ENCODE measurements around the gene HDGFL1. TPM values are rescaled to one million over a fixed set of nuclear protein-coding genes. Genes with fewer than 3 reads are reported as not detected.

HDGFL1 gene
- total and polyA plus RNA-seq, 9 donors, result 0.05 TPM; not detected in 8

DNA sequence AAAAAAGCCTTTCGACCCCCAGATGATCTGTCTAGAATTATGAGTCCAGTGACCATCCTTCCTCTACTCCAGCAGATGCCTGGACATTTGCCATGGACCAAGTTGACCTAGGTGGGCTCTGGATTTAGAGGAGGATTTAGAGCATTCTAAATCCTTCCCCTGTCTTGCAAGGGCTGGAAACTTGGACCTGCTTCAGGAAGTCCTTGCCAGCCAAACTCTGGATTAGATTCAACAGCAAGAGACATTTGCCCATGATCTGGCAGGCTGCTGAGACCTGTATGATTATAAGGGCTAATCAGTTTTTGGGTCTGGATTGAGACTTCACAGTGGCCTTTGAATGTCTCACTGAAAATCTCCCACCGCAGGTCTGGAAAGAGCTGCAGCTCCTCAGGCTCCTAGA, 13.1 kb upstream of the HDGFL1 start:
- H3K4me3 ChIP-seq (ENCODE audit: low read length), result no peak overlapping the region
- no peak overlapping the region for H3K27ac ChIP-seq (ENCODE audit: low read length)
- DNase-seq, result peak; percentile 12
- no CpG with 5 or more reads among the region's 2 CpGs for WGBS (ENCODE audit: insufficient coverage)
- no peaks in the 10 kb centered on the region for H3K27me3 ChIP-seq (ENCODE audit: control insufficient read depth, insufficient read depth, low read length)
- no peaks in the 10 kb centered on the region for H3K36me3 ChIP-seq (ENCODE audit: control insufficient read depth, insufficient read depth, low read length)
- H3K4me1 ChIP-seq (ENCODE audit: control insufficient read depth, insufficient read depth, low read length), result no peaks in the 10 kb centered on the region
- H3K9me3 ChIP-seq (replicated peaks; ENCODE audit: control insufficient read depth, low read depth, low read length), result no peaks in the 10 kb centered on the region

DNA sequence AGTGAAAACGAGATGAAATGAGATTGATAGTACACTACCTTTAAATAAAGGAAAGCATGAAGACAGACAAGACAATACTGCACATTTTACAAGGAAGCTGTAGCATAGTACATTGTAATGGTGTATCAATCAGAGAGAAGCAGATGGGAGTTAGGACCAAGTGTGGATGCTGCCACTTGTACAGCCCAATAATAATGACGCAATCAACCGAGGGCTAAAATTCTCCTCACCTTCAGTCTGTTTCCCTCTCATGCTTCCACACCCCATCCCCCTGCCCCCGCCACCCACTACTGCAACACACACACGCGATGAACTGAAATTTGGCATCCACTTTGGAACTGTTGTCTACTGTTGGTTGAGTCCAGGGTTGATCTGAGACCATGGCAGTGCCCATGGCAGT, 12.4 kb upstream of the HDGFL1 start:
- Histone ChIP-seq H3K27me3 (ENCODE audit: control insufficient read depth, insufficient read depth, low read length) (no peaks in the 10 kb centered on the region), H3K9me3 (replicated peaks; ENCODE audit: control insufficient read depth, low read depth, low read length) (no peaks in the 10 kb centered on the region), H3K36me3 (ENCODE audit: control insufficient read depth, insufficient read depth, low read length) (no peaks in the 10 kb centered on the region), H3K4me1 (ENCODE audit: control insufficient read depth, insufficient read depth, low read length) (no peaks in the 10 kb centered on the region), H3K4me3 (ENCODE audit: low read length) (no peak overlapping the region), H3K27ac (ENCODE audit: low read length) (no peak overlapping the region)
- no peak for DNase-seq
- WGBS (ENCODE audit: insufficient coverage), result no CpG with 5 or more reads among the region's 6 CpGs

DNA sequence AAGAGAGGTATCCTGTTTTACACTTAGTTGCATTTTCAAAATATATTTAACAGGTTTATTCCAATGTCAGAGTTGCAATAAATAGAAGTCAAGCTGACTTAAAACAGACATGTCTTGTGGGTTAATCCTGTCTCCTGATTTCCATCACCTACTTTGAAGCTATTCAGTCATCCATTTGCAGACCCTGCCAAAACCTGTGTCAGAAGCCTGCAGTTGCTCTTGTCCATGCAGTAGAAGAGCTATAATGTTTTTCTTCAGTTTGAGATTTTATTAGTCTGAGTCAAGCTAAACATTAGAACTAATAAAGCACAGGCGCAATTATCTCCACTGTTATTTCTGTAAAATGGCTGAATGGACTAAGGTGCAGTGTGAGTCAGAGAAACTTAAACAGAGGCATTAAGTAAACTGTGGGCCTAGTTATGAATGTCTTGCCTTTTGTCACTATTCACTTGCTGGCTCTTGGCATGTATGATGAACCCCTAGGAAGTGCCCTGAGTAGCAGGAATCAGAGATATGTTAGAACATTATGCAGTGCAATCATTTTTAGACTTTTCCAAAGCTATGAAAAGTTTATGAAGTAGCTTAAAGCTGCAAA, 11.0 kb upstream of the HDGFL1 start:
- Histone ChIP-seq H3K27me3 (ENCODE audit: control insufficient read depth, insufficient read depth, low read length) (no peaks in the 10 kb centered on the region), H3K27ac (ENCODE audit: low read length) (no peak overlapping the region), H3K36me3 (ENCODE audit: control insufficient read depth, insufficient read depth, low read length) (no peaks in the 10 kb centered on the region), H3K4me3 (ENCODE audit: low read length) (no peak overlapping the region), H3K9me3 (replicated peaks; ENCODE audit: control insufficient read depth, low read depth, low read length) (no peaks in the 10 kb centered on the region), H3K4me1 (ENCODE audit: control insufficient read depth, insufficient read depth, low read length) (no peaks in the 10 kb centered on the region)
- WGBS (ENCODE audit: insufficient coverage), result no CpG with 5 or more reads among the region's 1 CpG
- no peak for DNase-seq

DNA sequence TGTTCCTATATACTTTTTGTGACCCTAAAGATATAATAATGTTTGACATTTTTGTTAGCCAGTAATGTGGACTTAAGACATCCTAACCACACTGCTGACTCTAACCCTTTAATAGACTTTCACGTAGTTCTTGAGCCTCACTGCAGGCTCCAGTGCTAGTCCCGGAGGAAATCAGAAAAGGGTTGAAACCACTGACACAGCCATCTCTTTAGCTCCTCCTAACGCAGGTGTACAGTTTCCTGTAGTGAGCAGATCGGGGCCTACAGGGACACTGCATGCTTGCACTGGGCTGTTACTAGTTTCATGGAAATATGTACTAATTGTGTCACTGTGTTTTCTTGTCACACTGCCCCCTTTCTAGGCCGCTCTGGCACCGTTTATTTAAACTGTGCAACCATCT, 512 bp upstream of the HDGFL1 start:
- no peaks in the 10 kb centered on the region for H3K4me1 ChIP-seq (ENCODE audit: control insufficient read depth, insufficient read depth, low read length)
- H3K9me3 ChIP-seq (replicated peaks; ENCODE audit: control insufficient read depth, low read depth, low read length), result peaks cover 5% of the 10 kb centered on the region
- H3K27ac ChIP-seq (ENCODE audit: low read length), result no peak overlapping the region
- no peaks in the 10 kb centered on the region for H3K27me3 ChIP-seq (ENCODE audit: control insufficient read depth, insufficient read depth, low read length)
- no peaks in the 10 kb centered on the region for H3K36me3 ChIP-seq (ENCODE audit: control insufficient read depth, insufficient read depth, low read length)
- DNase-seq, result no peak
- WGBS (ENCODE audit: insufficient coverage), result 87% methylated on average over 5 of the region's 6 CpGs
- no peak overlapping the region for H3K4me3 ChIP-seq (ENCODE audit: low read length)

DNA sequence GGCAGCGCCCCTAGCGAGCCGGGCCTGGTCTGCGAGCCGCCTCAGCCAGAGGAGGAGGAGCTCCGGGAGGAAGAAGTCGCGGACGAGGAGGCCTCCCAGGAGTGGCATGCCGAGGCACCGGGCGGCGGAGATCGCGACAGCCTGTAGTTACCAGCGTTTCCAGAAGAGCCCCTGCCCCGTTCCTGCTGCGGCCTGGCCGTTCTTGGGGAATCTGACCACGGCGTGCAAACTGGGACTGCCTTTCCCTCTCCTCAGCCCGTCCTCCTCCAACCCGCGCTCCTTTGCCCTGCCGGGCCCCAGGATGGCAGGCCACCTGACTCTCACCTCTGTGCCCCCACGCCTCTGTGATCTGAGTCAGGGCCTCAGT, 802 bp downstream of the HDGFL1 start:
- WGBS (ENCODE audit: insufficient coverage), result 93% methylated on average over 26 of the region's 26 CpGs
- no peak for DNase-seq
- no peaks in the 10 kb centered on the region for H3K36me3 ChIP-seq (ENCODE audit: control insufficient read depth, insufficient read depth, low read length)
- no peak overlapping the region for H3K4me3 ChIP-seq (ENCODE audit: low read length)
- no peaks in the 10 kb centered on the region for H3K4me1 ChIP-seq (ENCODE audit: control insufficient read depth, insufficient read depth, low read length)
- no peak overlapping the region for H3K27ac ChIP-seq (ENCODE audit: low read length)
- no peaks in the 10 kb centered on the region for H3K27me3 ChIP-seq (ENCODE audit: control insufficient read depth, insufficient read depth, low read length)
- H3K9me3 ChIP-seq (replicated peaks; ENCODE audit: control insufficient read depth, low read depth, low read length), result peaks cover 5% of the 10 kb centered on the region

DNA sequence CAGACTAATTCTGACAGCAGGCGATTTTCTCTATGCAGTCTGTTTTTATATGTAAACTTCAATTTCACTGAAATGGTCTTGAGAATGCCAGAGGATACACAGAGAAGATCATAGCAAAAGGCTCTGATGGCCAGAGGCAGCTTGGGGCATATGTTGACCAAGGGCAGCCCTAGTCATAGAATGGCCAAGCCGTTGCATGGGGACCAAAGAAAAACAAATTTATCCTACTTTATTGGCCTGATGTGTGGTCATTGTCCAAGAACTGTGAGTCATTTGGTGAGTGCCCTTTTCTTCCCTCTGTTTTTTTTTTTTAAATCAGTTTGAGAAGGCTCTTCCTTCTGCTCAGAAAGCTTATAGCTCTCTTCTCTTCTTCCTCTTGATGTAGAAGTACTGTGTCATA, 5.8 kb downstream of the HDGFL1 start:
- no peak overlapping the region for H3K4me3 ChIP-seq (ENCODE audit: low read length)
- H3K27ac ChIP-seq (ENCODE audit: low read length), result no peak overlapping the region
- DNase-seq, result peak; percentile 16

DNA sequence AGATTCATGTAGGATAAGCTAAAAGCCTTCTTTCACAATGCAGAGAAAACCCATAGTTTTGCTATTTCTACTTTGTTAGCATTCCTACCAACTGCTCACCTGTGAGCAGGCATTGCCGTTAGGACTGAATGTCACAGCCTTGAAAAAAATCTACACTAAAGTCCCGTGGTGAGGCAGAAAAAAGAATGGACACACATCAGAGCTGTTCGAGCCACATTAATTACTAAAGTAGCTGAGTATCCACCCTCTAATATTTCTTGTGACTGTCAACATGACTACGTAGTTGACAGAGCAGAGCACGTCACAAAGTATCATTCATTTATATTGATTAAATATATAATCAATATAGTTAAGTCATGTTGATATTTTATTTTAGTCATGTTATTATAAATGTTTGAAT, 10.1 kb downstream of the HDGFL1 start:
- DNase-seq, result no peak
- Histone ChIP-seq H3K36me3 (ENCODE audit: control insufficient read depth, insufficient read depth, low read length) (no peaks in the 10 kb centered on the region), H3K4me3 (ENCODE audit: low read length) (no peak overlapping the region), H3K27me3 (ENCODE audit: control insufficient read depth, insufficient read depth, low read length) (no peaks in the 10 kb centered on the region), H3K27ac (ENCODE audit: low read length) (no peak overlapping the region), H3K9me3 (replicated peaks; ENCODE audit: control insufficient read depth, low read depth, low read length) (no peaks in the 10 kb centered on the region), H3K4me1 (ENCODE audit: control insufficient read depth, insufficient read depth, low read length) (no peaks in the 10 kb centered on the region)
- WGBS (ENCODE audit: insufficient coverage), result 71% methylated on average over 2 of the region's 5 CpGs

More for the DNA sequence above, 5.8 kb downstream of the HDGFL1 start:
- 100% methylated on average over 1 of the region's 2 CpGs for WGBS (ENCODE audit: insufficient coverage)
- no peaks in the 10 kb centered on the region for H3K36me3 ChIP-seq (ENCODE audit: control insufficient read depth, insufficient read depth, low read length)
- H3K4me1 ChIP-seq (ENCODE audit: control insufficient read depth, insufficient read depth, low read length), result no peaks in the 10 kb centered on the region
- peaks cover under 1% of the 10 kb centered on the region for H3K9me3 ChIP-seq (replicated peaks; ENCODE audit: control insufficient read depth, low read depth, low read length)
- H3K27me3 ChIP-seq (ENCODE audit: control insufficient read depth, insufficient read depth, low read length), result no peaks in the 10 kb centered on the region

DNA sequence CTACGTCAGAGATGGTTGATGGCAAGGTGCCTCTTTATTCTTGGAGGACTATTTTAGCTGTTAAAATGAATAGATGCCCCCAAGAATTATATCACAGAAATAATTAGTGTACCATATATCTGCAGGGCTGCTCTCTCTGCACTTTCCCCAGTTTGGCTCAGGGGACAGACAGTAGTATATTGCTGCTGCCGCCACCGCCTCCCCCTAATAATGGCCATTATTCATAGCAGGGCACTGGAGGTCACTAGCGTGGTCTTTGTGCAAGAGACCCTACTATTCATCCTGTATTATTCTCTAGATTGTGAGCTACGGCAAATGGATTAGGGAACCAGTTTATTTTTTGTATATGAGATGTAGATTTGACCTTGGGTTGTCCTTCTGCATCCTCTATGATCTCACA, 11.0 kb downstream of the HDGFL1 start:
- no peaks in the 10 kb centered on the region for H3K36me3 ChIP-seq (ENCODE audit: control insufficient read depth, insufficient read depth, low read length)
- no peaks in the 10 kb centered on the region for H3K9me3 ChIP-seq (replicated peaks; ENCODE audit: control insufficient read depth, low read depth, low read length)
- no peaks in the 10 kb centered on the region for H3K27me3 ChIP-seq (ENCODE audit: control insufficient read depth, insufficient read depth, low read length)
- no peak overlapping the region for H3K27ac ChIP-seq (ENCODE audit: low read length)
- no peak for DNase-seq
- WGBS (ENCODE audit: insufficient coverage), result no CpG with 5 or more reads among the region's 5 CpGs
- H3K4me1 ChIP-seq (ENCODE audit: control insufficient read depth, insufficient read depth, low read length), result no peaks in the 10 kb centered on the region
- H3K4me3 ChIP-seq (ENCODE audit: low read length), result no peak overlapping the region

DNA sequence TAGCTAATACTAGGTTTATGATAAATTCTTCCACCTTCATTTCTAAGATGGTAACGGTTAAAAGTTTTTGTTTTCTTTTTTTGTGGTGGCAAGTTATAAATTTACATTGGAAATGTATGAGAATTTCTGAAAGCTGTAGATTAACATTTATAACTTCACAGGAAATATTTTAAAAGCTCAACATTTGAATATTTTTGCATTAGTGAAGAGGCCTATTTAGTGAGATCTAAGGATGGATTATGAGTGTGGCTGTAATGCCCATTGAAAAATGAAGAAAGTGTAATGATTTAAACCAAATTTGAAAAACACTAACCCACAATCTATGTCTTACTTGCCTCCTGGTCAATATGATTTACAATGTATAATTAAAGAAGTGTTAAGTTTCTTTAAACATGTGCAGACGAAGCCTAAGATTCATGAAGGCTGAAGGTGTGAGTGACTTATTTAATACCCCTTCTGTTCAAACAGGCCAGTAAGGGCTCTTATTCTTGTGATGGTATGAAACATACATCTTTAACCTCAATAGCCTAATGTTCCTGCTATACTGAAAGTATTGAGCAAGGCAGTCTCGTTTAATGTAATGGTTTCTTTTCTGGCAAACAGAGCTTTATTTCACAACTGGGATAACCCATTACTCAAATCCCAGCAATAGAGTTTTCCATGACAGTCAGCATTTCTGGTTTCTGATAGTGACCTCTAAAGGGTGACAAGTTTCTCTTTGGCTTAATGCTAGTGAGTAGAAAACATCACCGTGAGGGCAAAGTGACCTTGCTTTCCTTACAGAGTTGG, 13.2 kb downstream of the HDGFL1 start:
- Histone ChIP-seq H3K27ac (ENCODE audit: low read length) (no peak overlapping the region), H3K36me3 (ENCODE audit: control insufficient read depth, insufficient read depth, low read length) (no peaks in the 10 kb centered on the region), H3K4me1 (ENCODE audit: control insufficient read depth, insufficient read depth, low read length) (no peaks in the 10 kb centered on the region), H3K9me3 (replicated peaks; ENCODE audit: control insufficient read depth, low read depth, low read length) (no peaks in the 10 kb centered on the region), H3K4me3 (ENCODE audit: low read length) (no peak overlapping the region), H3K27me3 (ENCODE audit: control insufficient read depth, insufficient read depth, low read length) (no peaks in the 10 kb centered on the region)
- DNase-seq, result no peak
- WGBS (ENCODE audit: insufficient coverage), result no CpG with 5 or more reads among the region's 4 CpGs

DNA sequence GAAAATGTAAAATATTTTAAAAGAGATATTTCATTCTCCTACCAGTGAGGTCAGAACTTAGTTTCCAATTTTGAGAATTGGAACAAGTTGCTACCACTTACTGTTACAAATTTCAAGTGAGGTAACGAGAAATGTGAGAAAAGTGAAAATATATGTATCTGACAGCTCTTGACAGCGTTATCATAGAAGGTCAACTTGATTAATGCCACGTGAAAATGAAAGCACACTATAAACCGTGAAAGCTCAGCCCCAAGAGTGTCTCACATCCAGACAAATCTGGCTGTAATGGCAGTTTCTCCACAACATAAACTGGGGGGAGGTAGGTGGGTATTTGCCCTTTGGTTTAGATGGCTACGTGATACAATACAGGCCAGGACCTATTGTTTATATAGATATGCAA, 13.9 kb downstream of the HDGFL1 start:
- Histone ChIP-seq H3K4me3 (ENCODE audit: low read length) (no peak overlapping the region), H3K36me3 (ENCODE audit: control insufficient read depth, insufficient read depth, low read length) (no peaks in the 10 kb centered on the region), H3K9me3 (replicated peaks; ENCODE audit: control insufficient read depth, low read depth, low read length) (no peaks in the 10 kb centered on the region), H3K27me3 (ENCODE audit: control insufficient read depth, insufficient read depth, low read length) (no peaks in the 10 kb centered on the region), H3K4me1 (ENCODE audit: control insufficient read depth, insufficient read depth, low read length) (no peaks in the 10 kb centered on the region), H3K27ac (ENCODE audit: low read length) (no peak overlapping the region)
- no CpG with 5 or more reads among the region's 5 CpGs for WGBS (ENCODE audit: insufficient coverage)
- no peak for DNase-seq

Measured in muscle of leg (tissue), 11 donors.